Stimulated activated CD4-positive, alpha-beta T cell treated with anti-CD3 and anti-CD28 coated beads, Interleukin-1b, Interleukin-23, amount 100 ng/mL, for 4 hours (primary cell): ENCODE data around the gene GEN1.
"Not testable (repeated sequence)": the region's sequence is repeated elsewhere in the genome, so short reads cannot be mapped to it uniquely, and the experiment has no call there.

ENCODE experiments used
- DNase-seq, 2 donors: peaks; one replicate each; pipeline ENCODE4 v3.0.0-alpha.2; 2020; ENCODE audit warnings: low read depth in 2 of 2

GEN1 gene

DNA sequence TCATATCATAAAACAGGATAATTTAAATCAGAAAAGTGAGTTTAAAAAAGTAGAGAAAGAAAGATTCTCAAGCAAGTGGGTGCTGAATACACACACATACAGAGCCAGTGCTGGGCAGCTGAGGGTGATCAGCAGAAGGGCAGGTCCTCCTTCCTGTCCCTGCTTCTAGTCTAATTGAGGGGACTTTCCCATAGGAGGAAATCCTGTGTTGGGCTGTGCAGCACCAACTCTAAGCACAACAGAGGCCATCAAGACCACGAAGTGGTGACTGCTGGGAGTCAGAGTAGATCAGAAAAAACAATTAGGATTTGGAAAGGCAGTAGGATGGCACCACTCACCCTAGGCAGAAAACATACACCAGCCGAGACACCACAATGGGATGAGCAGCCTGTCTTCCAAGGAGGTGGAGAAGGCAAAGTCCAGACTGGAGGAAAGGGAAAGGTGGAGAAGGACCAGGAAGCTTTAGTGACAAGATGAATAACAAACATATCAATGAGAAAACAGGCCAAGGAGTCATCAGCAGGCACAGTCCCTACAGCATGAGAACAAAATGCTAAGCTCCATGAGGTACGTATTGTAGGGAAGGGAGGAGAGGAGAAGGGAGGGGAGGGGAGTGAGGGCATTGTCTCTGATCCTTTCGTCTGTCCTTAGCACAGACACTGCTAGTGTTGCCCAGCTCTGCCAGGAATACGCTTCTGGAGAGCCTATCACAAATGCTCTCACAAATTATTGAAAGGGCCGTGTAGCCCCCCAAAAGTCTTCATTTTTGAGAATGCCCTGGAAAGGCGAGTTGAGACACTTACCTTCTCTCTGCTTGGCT is 45.6 kb downstream of the GEN1 start:
- no peak for DNase-seq

DNA sequence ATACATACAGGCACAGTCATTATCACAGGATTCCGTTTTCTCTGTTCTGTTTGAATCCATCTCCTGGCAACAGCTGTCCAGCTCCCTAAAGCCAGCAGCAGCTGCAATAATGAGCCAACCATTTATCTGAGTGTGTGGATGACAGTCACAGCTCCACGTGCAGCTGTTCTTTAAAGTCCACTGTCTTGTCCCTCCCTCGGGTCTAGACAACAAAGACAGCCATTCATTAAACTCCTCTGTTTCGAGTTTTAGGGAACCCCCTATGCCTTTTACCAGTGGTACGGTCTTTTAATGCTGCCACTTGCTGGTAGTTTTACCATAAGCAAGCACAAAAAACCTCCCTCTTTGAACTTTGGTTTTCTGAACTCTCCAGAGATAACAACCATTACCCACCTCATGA is 46.3 kb downstream of the GEN1 start:
- DNase-seq, result no peak

DNA sequence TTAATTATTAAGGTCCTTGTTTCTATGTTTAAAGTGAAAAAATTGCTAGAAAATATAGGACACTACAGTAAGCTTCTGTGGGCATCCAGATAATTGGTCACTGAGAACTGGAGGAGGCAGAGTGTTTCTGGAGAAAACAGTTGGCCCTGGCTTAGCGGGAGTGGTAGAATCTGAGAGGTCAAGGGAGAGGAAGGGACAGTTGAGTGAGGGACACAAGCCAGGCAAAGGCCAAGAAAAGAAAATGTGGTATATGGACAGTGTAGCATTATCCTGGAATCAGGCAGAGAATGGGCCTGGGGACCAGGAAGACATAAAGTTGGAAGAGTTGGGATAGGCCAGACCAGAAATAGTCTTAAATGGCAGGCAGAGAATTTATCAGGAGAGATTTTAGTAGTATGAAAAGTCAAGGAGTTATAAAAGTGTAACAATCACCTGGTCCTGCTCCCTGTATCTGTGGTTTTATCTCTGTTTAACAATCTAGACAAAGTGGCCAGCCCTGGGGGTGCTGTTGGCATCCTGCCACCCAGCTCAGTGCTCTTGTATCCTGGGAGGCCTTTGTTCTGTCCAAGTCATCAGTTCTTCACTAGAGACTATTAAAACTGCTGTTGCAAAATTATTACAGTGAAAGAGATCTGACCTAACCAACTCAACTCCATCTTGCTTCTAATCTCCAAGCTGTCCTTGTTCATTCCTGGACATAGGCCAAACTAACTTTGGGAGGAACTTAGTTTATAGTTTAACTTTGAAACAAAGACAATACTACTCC is 46.9 kb downstream of the GEN1 start:
- DNase-seq, result no peak

- no peak for DNase-seq
These were observed 49.6 kb downstream of the GEN1 start for GRCh38 chr2:17803497-17803896.

DNA sequence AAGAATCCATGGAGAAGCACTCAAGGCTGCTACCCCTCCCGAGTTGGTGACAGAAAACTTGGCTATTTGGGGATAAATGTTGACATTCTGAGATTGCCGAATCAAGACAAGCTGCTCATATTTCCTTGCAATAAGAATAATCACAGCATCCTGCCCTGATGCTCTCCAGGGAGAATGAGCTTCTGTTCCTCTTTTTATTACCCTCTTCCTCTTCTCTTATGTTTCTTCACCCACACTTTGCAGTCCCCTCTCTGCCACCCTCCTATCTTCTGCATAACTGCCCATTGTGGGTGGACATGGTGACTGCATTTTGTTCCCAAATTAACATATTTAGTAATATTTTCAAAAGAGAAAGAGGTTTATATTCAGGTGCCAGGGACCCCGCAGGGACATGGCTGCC is 50.4 kb downstream of the GEN1 start:
- DNase-seq, result no peak

DNA sequence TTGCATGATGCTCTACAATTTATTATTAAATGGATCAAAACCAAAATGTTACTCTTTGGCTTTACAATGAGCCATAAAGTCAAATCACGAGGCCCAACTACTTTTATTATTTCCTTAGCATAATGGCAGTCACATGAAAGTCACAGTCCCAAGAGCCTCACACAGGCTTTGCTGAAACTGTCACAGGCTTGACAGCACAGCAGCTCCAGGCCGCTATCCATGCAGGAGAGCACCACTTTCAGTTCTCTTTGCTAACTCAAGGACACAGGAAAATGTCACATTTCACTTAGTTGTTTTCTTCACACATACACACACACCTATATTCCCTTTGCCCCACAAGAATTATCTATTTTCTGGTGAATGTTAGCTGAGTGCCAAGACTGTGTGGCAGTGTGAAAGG is 51.2 kb downstream of the GEN1 start:
- DNase-seq, result no peak

- DNase-seq, result no peak
These were observed 51.9 kb downstream of the GEN1 start for GRCh38 chr2:17805717-17806363.

- DNase-seq, result no peak
These were observed 59.2 kb downstream of the GEN1 start for GRCh38 chr2:17813010-17813741.

- no peak for DNase-seq
These were observed 60.0 kb downstream of the GEN1 start for GRCh38 chr2:17813742-17814473.

GRCh38 chr2:17814601-17815000 is 60.7 kb downstream of the GEN1 start:
- DNase-seq, result no peak

- DNase-seq, result no peak
These were observed 61.7 kb downstream of the GEN1 start for GRCh38 chr2:17815468-17816184.

DNA sequence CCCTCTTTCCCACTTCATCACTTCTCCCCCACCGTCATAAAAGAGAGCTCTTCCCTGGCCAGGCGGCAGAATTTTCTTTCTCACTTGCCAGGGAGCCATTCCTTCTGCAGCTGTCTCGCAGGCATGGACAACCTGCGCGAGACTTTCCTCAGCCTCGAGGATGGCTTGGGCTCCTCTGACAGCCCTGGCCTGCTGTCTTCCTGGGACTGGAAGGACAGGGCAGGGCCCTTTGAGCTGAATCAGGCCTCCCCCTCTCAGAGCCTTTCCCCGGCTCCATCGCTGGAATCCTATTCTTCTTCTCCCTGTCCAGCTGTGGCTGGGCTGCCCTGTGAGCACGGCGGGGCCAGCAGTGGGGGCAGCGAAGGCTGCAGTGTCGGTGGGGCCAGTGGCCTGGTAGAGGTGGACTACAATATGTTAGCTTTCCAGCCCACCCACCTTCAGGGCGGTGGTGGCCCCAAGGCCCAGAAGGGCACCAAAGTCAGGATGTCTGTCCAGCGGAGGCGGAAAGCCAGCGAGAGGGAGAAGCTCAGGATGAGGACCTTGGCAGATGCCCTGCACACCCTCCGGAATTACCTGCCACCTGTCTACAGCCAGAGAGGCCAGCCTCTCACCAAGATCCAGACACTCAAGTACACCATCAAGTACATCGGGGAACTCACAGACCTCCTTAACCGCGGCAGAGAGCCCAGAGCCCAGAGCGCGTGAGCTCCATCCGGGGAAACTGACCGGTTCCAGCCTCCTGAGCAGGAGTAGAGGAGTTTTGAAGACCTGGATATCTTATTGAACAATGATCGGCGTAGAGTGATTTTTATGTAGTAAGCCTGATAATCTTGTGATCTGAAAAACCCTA is 62.7 kb downstream of the GEN1 start, which contains the start of gene MSGN1:
MSGN1 (plus strand) TSS at position 65 of the 850 bp plus-strand sequence; CDS start at position 124, 59 bp downstream.
- DNase-seq, result no peak

GRCh38 chr2:17818235-17818815 is 64.4 kb downstream of the GEN1 start:
- DNase-seq, result no peak

DNA sequence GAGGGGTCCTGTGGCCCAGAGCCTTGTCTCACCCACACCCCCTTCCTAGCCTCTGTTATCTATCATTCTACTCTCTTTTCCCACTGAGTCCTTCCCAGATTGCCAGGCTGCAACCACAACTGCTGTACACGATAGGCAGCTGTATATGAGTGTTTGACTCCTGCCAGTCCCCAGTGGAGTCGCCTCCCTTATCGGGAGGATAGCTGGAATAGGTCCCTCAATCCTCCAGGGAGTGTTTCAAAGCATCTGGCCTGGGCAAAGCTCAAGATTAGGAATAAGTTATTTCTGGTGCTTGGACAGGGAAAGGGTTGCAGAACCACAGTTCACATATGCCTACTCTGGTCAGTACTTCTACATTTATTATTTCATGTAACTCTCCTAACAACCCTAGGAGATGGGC is 67.1 kb downstream of the GEN1 start:
- DNase-seq, result no peak

GRCh38 chr2:17821535-17822444 is 67.9 kb downstream of the GEN1 start:
- DNase-seq, result no peak

- no peak for DNase-seq
These were observed 68.6 kb downstream of the GEN1 start for GRCh38 chr2:17822445-17823117.

DNA sequence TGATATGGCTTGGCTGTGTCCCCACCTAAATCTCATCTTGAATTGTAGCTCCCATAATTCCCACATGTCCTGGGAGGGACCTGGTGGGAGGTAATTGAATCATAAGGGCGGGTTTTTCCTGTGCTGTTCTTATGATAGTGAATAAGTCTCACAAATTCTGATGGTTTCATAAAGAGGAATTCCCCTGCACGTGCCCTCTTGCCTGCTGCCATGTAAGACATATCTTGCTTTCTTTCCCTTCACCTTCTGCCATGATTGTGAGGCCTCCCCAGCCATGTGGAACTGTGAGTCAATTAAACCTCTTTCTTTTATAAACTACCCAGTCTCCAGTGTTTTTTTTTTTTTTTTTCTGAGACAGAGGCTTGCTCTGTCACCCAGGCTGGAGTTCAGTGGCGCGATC is 69.7 kb downstream of the GEN1 start:
- not testable (repeated sequence) for DNase-seq

DNA sequence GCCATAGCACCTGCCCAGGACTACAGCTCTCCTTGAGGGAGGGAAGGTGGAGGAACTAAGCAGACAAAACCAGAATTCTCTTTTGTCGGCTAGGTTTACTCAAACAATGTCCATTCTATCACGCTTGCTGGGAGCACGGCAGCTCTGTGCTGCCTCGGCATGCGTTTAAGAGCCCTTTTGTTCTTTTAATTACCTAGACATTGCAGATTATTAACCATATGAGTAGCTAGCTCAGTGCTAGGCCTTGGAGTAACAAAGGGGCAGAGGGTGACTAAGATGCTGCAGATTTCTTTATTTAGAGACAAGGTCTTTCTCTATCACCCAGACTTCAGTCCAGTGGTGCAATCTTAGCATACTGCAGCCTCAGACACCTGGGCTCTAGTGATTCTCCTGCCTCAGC is 73.4 kb downstream of the GEN1 start:
- no peak for DNase-seq
